GM12878 (cell line): ENCODE measurements around the gene ZNF804B. TPM values are rescaled to one million over a fixed set of nuclear protein-coding genes. Genes with fewer than 3 reads are reported as not detected.

Source experiments
- ATAC-seq: fragments of 200-7000 bp; cut with Tn5 transposase; 3 replicates; pipeline ENCODE4 v1.9.1; 2020; ENCODE audit warnings: mild to moderate bottlenecking, moderate library complexity
- BruUV-seq: library from RNA; stranded (reverse); fragments of 400-500 nt; replicated peaks from 2 replicates; lab custom pipeline; 2021; lab: Mats Ljungman, UMichigan
- CTCF ChIA-PET: fragments of 300-600 bp; sonication (Branson Sonifier 250); formaldehyde crosslinking; extraction: SDS; loops from one replicate; lab custom pipeline; 2021; ENCODE audit warnings: inconsistent platforms; lab: Yijun Ruan, JAX
- POLR2A ChIA-PET: fragments of 350-600 bp; formaldehyde crosslinking; extraction: SDS; loops from one replicate; lab custom pipeline; 2021; ENCODE audit warnings: inconsistent platforms; lab: Charles Lee
- RAD21 ChIA-PET: fragments of 300-600 bp; sonication (Branson Sonifier 250); formaldehyde crosslinking; loops from one replicate; lab custom pipeline; 2023; ENCODE audit warnings: antibody characterized with exemption; ENCODE audit not compliant: unreplicated experiment; lab: Charles Lee
- SMC1A ChIA-PET: fragments of 300-600 bp; sonication (Branson Sonifier 250); formaldehyde crosslinking; loops from one replicate; lab custom pipeline; 2023; ENCODE audit not compliant: unreplicated experiment, uncharacterized antibody; lab: Charles Lee
- DNase-seq: peaks from one replicate; pipeline ENCODE4 v3.0.0-alpha.2; 2011; ENCODE audit warnings: low read depth, low spot score
- FAIRE-seq: peaks from 3 replicates; lab custom pipeline; 2011; peaks lifted over from hg19 to GRCh38; lab: Jason Lieb, UNC
- H2AFZ ChIP-seq: 2 replicates; pipeline ENCODE4 v1.6.0; 2011; ENCODE audit warnings: low read depth, low read length, control low read depth; ENCODE audit not compliant: control insufficient read depth
- H3K27ac ChIP-seq: 2 replicates; pipeline ENCODE4 v1.5.1; 2011; ENCODE audit warnings: control low read depth; ENCODE audit not compliant: control insufficient read depth, insufficient read depth
- H3K27me3 ChIP-seq, 2 experiments: replicated peaks in 1 of 2; 2 replicates each; pipeline versions ENCODE4 v1.6.0 to v1.6.1; 2011; ENCODE audit warnings: low read length in 1 of 2; ENCODE audit not compliant: control insufficient read depth in 2 of 2, insufficient read depth in 2 of 2
- H3K36me3 ChIP-seq, 2 experiments: 2 replicates each; pipeline ENCODE4 v1.5.1; 2011; ENCODE audit warnings: low read length in 1 of 2; ENCODE audit not compliant: control insufficient read depth in 2 of 2, insufficient read depth in 2 of 2
- H3K4me1 ChIP-seq: 2 replicates; pipeline ENCODE4 v1.6.1; 2011; ENCODE audit warnings: mild to moderate bottlenecking, low read length, moderate library complexity, mixed read lengths; ENCODE audit not compliant: control insufficient read depth, insufficient read depth
- H3K4me2 ChIP-seq: 2 replicates; pipeline ENCODE4 v1.6.0; 2011; ENCODE audit warnings: control low read depth; ENCODE audit not compliant: control insufficient read depth, insufficient read depth
- H3K4me3 ChIP-seq: fragments of 200-600 bp; sonication (generic); 2 replicates; pipeline ENCODE4 v1.5.1; 2016
- H3K79me2 ChIP-seq: 2 replicates; pipeline ENCODE4 v1.6.0; 2011; ENCODE audit warnings: low read length; ENCODE audit not compliant: control insufficient read depth, insufficient read depth
- H3K9ac ChIP-seq: 2 replicates; pipeline ENCODE4 v1.8.0; 2011; ENCODE audit warnings: low read length, control low read depth, mixed read lengths; ENCODE audit not compliant: control insufficient read depth, insufficient read depth
- H3K9me3 ChIP-seq: replicated peaks from 3 replicates; pipeline ENCODE4 v1.5.1; 2011; ENCODE audit warnings: mild to moderate bottlenecking, low read length; ENCODE audit not compliant: control insufficient read depth, insufficient read depth
- H4K20me1 ChIP-seq: 2 replicates; pipeline ENCODE4 v1.6.0; 2011; ENCODE audit not compliant: control insufficient read depth, insufficient read depth
- CEBPZ ChIP-seq: fragments of 150-350 bp; IDR thresholded peaks from 2 replicates; pipeline ENCODE4 v1.6.1; 2016; ENCODE audit warnings: low read depth, low read length
- MTA2 ChIP-seq: fragments of 450-650 bp; IDR thresholded peaks from 2 replicates; pipeline ENCODE4 v1.6.1; 2016; ENCODE audit warnings: low read depth, mild to moderate bottlenecking, moderate library complexity
- NFXL1 ChIP-seq: fragments of 450-650 bp; IDR thresholded peaks from 2 replicates; pipeline ENCODE4 v1.6.1; 2017; ENCODE audit warnings: antibody characterized with exemption, mild to moderate bottlenecking, borderline replicate concordance
- PAX5 ChIP-seq: IDR thresholded peaks from 2 replicates; pipeline ENCODE4 v1.6.1; 2011; ENCODE audit warnings: low read depth, low read length, borderline replicate concordance
- PAX8 ChIP-seq: fragments of 450-650 bp; IDR thresholded peaks from 2 replicates; pipeline ENCODE4 v1.6.1; 2017; ENCODE audit warnings: mild to moderate bottlenecking, moderate library complexity
- POLR2A ChIP-seq: IDR thresholded peaks from 2 replicates; pipeline ENCODE4 v1.6.1; 2011; ENCODE audit warnings: low read depth, mild to moderate bottlenecking, low read length
- PRDM15 ChIP-seq: fragments of 450-650 bp; formaldehyde crosslinking; IDR thresholded peaks from 2 replicates; pipeline ENCODE4 v1.4.0; 2020; ENCODE audit warnings: mild to moderate bottlenecking, moderate library complexity
- RAD51 ChIP-seq: fragments of 450-650 bp; IDR thresholded peaks from 2 replicates; pipeline ENCODE4 v1.6.1; 2016; ENCODE audit warnings: moderate library complexity, mild to moderate bottlenecking, inconsistent platforms
- RB1 ChIP-seq: fragments of 450-650 bp; formaldehyde crosslinking; IDR thresholded peaks from 2 replicates; pipeline ENCODE4 v1.6.1; 2017; ENCODE audit warnings: mild to moderate bottlenecking, borderline replicate concordance
- RFX5 ChIP-seq: IDR thresholded peaks from 2 replicates; pipeline ENCODE4 v1.6.1; 2011; ENCODE audit warnings: low read depth, low read length, improper control_type of control experiment
- TBL1XR1 ChIP-seq: IDR thresholded peaks from 2 replicates; pipeline ENCODE4 v1.6.1; 2012; ENCODE audit warnings: low read depth, low read length, improper control_type of control experiment
- whole genome bisulfite sequencing: methylation state at CpG from one replicate; pipeline ENCODE4 v1.1.6; 2016; ENCODE audit warnings: low lambda C conversion rate; ENCODE audit not compliant: insufficient replicate concordance, insufficient coverage; ENCODE audit errors: missing lambda C conversion rate; 5-methylcytosine and 5-hydroxymethylcytosine counted together
- in situ Hi-C: fragments of 300-500 bp; cut with MboI; formaldehyde crosslinking; loops from 9 replicates; pipeline ENCODE4 v1.14.3; 2018; ENCODE audit warnings: mixed read lengths
- intact Hi-C: fragments of 100-400 bp; cut with micrococcal nuclease; formaldehyde crosslinking; loops from one replicate; pipeline ENCODE4 v1.14.2; 2022; ENCODE audit not compliant: unreplicated experiment
- polyA plus RNA-seq, 11 experiments: library from polyadenylated mRNA; depleted of rRNA in 4 of 11; unstranded in 6 of 11; stranded (reverse) in 5 of 11; fragments of >200 nt; fragmentation: Nextera tagmentation in 4 of 11; fragmentation: Illumina TruSeq in 1 of 11; extraction: Ambion mirVana in 4 of 11; extraction: Trizol in 1 of 11; gene quantifications; 1 replicate in 1 of 11; 2 replicates in 10 of 11; pipeline versions ENCODE4 v1.2.1 to v1.2.3, GENCODE V29; 2011 to 2016; ENCODE audit warnings: inconsistent platforms in 2 of 11, missing spikeins in 2 of 11, low read depth in 1 of 11
- total RNA-seq, 4 experiments: library from RNA; depleted of rRNA in 3 of 4; stranded (reverse); fragments of >200 nt in 3 of 4; fragmentation: Illumina TruSeq in 1 of 4; extraction: Trizol in 1 of 4; gene quantifications; 2 replicates each; pipeline versions ENCODE4 v1.2.1 to v1.2.3, GENCODE V29; 2013 to 2021

Gene ZNF804B
- total and polyA plus RNA-seq, 10 of the 15 experiments (the other 5 are each of a cell fraction or from before 2014, with no cell fraction given) = not detected

DNA sequence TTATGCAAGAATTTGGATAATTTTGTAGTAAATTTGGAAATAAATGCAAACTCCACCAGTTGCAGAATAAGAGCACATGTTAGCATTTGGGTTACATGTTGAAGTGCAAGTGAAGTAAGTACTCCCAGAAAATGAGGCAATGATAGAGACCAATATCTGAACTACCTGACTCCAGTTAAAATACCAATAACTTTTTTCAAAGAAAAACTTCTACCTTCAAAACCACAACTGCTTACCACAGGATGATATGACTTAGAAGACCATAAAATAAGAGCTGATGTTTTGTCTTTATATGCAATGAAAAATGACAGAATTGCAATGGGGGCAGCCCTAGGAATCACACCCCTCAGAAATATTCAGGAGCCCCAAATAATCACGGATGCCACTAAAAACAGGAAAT is 597.6 kb downstream of the ZNF804B start:
- CTCF ChIA-PET = no interaction called here
- DNase-seq = no peak
- no peak for ATAC-seq
- Histone ChIP-seq H3K9me3 (no peaks in the 10 kb centered on the region), H3K36me3 (no peaks in the 10 kb centered on the region), H3K9ac (no peak overlapping the region), H3K27ac (no peak overlapping the region), H3K79me2 (no peaks in the 10 kb centered on the region), H2AFZ (no peak overlapping the region), H3K4me2 (no peak overlapping the region), H3K27me3 (no peaks in the 10 kb centered on the region), H3K4me3 (no peak overlapping the region), H4K20me1 (no peaks in the 10 kb centered on the region), H3K4me1 (no peaks in the 10 kb centered on the region)
- TF ChIP-seq PAX8 = no peak
- no peak for TF ChIP-seq PAX5
- TF ChIP-seq CEBPZ = no peak
- no peak for TF ChIP-seq POLR2A
- no peak for TF ChIP-seq RAD51
- TF ChIP-seq PRDM15 (CRISPR knock-in tag) = no peak
- TF ChIP-seq NFXL1 = no peak
- TF ChIP-seq TBL1XR1 = no peak
- TF ChIP-seq MTA2 = no peak
- TF ChIP-seq RFX5 = no peak
- TF ChIP-seq RB1 = no peak
- SMC1A ChIA-PET = interaction anchor here (1.4 kb wide), 1 partner anchor 9 kb away, joined by 3 read pairs; no protein-coding TSS in a partner anchor
- RAD21 ChIA-PET = no interaction called here
- in situ Hi-C loops (no loop called here), intact Hi-C loops (no loop called here)
- BruUV-seq = no TSS peak
- WGBS = 0% methylated on average over 1 of the region's 1 CpG
- POLR2A ChIA-PET = no interaction called here
- no peak for FAIRE-seq
